ENCODE measurements around the gene AEN.

AEN gene

DNA sequence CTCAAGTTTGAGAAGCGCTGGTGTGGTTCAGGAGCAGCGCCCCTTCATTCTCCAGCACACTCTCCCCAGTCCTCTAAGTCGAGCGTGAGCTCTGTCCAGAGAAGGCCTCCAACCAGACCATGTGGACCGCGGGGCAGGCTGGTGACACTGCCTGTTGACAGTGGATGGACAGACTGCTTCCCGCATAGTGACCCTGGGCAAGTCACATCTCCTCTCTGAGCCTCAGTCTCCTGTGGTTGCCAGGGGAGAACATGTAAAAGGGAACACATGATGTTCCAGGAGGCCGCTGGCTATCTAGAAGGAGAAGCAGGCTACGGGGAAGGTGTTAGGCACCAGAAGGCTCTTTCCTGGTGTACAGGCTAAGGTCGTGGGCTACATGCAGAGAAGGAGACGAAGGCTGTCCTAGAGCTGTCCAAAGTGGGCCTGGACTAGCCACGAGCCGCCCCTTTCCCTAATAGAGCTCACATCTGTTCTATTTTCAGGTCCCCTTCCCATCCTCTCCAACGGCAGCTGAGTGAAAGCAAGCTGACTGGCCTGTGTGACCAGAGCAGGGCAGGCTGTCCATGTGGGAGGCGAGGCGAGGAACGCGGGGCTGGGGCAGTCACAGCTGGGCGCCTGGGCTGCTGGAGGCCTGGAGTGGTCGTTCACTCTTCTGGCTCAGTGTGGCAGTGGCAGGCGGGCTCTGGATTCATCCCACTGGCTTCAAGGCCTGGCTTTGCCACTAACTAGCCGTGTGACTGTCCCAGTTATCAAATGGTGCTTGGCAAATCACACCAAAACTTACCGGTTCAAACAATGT is 28.8 kb downstream of the AEN start:
- DNase-seq (ENCODE audit: low spot score) = no peak

DNA sequence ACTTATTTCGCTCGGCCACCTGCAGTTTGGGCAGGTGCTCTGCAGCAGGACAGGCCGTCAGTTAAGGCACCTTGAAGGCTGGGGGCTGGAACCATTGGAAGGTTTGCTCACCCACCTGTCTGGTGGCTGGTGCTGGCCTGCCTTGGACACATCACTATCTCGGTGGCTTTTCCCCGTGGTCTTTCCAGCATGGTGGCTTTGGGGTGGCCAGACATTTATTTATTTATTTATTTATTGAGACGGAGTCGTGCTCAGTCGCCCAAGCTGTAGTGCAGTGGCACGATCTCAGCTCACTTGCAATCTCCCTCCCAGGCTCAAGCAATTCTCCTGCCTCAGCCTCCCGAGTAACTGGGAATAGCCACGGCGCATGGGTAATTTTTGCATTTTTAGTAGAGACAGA is 29.4 kb downstream of the AEN start:
- DNase-seq (ENCODE audit: low spot score) = no peak

DNA sequence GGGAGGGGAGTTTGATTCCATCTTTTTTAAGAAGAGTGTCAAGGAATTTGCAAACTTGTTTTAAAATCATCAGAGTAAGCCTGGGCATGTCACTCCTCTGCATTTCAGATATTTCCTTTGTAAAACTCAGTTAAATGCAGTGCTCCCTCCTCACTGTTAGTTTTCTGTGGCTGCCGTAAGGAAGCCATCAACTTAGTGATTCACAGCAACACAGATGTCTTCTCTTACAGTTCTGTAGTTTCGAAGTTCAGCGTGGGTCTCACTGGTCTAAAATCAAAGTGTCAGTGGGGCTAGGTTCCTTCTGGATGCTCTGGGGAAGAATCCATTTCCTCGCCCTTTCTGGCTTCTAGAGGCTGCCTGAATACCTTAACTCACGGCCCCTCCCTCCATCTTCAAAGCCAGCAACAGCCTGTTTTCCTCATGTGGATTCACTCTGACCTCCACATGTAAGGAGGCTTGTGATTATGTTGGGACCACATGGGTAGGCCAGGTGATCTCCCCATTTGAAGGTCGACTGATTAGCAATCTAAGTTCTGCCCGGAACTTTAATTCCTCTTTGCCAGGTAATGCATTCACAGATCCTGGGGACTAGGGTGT is 30.1 kb downstream of the AEN start:
- DNase-seq (ENCODE audit: low spot score) = no peak

DNA sequence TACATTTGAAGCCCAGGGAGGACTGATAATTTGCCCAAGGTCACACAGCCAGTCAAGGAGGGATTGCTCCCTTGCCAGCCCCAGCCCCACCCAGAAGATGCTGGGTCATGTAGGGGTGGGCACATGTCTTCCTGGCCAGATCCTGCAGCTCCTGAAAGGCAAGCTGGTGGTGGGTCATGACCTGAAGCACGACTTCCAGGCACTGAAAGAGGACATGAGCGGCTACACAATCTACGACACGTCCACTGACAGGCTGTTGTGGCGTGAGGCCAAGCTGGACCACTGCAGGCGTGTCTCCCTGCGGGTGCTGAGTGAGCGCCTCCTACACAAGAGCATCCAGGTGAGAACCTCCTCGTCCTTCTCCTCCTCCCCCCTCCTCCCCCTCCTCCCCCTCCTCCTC is 30.8 kb downstream of the AEN start:
- no peak for DNase-seq (ENCODE audit: low spot score)

DNA sequence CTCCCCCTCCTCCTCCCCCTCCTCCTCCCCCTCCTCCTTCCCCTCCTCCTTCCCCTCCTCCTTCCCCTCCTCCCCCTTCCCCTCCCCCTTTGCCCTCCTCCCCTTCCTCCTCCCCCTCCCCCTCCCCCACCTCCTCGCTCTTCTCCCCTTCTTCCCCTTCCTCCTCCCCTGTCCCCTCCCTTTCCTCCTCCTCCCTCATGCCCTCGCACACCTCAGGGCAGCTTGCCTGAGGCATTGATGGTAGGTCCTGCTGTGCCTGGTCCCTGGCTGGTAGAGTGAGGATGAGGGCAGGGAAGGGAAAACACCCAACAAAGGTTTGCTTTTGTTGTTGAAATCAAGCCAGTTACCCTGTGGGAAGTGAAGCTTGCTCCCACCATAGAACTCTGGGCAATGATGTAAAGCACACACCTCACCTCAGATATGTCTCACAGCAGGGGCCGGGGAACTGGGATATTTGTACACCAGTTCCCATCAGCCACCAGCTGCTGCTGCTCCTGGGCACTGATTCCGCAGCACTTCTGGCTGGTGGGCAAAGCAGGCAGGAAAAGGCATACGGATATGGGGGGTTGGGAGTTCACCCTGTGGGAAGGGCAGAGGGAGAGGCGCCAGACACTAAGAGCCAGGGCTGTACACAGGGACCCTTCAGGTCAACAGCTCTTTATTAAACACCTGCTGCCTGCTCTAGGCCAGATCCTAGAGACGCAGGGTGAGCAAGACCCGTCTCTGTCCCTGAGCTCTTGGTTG is 31.5 kb downstream of the AEN start:
- DNase-seq (ENCODE audit: low spot score) = no peak

DNA sequence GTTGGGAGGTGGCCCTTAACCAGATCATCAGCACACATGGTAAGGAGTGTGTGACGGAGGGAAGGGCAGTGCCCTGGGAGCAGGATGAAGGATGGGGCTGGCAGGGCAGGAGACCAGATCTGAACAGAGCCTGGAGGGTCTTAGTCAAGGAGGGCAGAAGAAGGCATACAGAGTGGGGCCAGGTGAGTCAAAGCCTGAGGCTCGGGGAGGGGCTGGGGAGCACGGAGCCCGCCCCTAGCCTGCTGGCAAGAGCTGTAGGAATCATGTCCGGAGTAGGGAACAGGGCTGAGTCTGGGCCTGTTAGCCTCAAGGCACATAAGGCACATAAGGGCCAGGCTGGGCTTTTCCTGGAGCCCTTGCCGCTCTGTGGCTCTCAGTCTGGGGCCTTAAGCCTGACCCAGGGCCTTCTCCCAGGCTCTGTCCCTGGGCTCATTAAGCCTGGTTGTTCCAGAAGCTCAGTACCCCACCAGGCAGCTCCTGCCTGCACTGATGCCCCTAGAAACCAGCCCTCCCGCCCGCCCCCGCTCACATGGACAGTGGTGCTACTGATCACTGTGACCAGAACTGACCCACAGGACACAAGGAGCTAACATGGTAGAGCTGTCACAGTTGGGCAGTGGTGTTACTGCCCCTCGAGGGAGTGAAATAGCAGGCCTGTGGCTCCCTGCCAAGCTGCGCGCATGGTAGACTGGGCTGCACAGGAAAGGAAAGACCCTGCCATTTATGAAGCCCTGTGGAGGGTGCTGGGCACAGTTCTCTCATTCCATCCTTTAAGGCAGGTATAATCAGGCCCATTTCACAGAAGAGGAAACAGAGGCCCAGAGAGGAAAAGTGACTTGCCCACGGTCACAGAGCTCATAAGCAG is 32.3 kb downstream of the AEN start:
- DNase-seq (ENCODE audit: low spot score) = no peak

DNA sequence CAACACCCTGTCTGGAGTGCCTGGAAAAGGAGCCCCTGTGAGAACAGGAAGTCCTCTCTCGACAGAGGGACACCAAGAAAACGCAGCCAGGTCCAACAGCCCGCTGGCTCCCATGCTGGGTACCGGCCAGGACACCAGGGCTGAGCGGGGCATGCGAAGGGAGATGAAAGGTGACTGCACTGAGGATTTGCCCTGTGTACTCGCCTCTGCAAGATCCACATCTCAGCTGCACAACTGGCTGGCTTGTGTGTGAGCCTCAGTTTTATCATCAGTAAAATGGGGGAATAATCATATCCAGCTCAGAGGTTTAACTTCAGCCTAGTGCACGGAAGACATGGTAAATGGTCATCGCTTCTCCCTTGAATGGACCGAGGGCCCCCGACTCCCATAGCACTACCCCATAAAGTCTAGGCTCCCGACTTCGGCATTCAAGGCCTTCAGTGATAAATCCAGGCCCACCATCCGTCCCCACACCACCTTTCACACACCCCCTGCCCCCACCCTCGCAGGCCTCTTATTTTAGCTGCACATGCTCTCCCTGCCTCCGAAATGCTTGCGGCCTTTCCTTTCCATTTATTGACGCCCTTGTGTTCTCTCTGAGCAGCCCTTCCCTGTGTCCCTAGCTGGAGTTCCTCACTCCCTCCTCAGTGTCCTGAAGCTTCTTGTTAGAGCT is 33.4 kb downstream of the AEN start:
- DNase-seq (ENCODE audit: low spot score) = no peak

DNA sequence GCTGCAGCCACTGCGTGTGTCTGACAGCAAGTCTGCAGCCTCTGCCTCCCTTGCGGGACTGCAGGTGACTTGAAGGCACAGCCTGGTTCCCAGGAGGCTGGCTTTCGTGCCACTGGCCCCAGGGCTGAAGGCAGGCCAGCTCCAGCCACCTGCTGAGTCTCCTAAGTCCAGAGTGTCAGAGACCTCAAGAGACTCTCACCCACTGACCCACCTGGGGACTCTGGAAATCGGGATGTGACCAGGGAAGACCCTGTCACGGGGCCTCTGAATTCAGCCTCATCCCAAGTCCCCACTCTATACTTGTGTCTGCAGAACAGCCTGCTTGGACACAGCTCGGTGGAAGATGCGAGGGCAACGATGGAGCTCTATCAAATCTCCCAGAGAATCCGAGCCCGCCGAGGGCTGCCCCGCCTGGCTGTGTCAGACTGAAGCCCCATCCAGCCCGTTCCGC is 34.0 kb downstream of the AEN start:
- DNase-seq (ENCODE audit: low spot score) = no peak

DNA sequence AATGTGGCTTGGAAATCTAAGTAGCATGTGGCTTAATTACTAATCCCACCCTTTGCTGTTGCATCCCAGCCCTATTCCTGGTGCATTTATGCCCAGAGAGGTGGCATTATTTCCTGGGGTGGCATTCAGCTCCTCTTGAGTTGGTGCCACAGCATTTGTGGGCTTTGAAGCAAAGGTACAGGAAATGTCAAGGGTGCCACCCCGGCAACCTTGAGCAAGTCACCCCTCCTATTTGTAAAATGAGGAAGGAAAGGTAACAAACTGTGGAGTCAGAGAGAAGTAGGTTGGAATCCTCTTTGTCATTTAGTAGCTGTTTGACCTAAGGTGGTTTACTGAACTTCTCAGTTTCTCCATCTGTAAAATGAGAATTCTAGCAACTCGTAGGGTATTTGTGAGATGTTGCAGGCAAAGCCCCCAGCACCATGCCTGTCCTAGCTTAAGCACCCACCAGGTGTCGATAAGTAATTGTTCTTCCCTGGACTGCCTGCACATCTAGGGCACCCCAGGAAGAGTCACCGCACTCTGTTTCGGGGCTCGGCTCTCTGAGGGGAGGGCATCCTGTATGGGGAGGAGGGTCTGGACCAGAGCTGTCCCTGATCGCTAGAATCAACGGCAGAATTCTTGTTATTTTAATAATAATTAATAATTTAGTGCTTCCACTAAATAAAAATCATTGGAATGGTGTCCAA is 34.8 kb downstream of the AEN start:
- no peak for DNase-seq (ENCODE audit: low spot score)

DNA sequence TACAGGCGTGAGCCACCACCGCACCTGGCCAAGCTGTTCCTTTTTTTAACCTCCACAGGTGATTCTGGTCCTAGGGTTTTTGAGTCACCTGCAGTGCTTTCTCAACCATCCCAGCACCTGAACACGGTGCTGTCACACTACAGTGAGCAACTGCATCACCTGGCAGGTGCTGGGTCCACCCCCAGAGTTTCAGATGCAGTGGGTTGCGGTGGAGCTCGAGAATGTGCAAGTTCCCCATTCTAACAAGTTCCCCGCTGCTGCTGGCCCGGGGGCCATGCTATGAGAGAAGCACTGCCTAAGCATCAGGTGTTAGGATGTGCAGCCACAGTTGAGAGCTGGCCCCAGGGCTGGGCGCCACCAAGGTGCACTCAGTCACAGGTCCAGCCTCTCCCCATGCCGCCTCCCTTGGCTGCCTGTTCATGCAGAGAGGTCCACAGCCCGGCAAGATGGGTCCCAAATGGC is 35.7 kb downstream of the AEN start:
- no peak for DNase-seq (ENCODE audit: low spot score)

DNA sequence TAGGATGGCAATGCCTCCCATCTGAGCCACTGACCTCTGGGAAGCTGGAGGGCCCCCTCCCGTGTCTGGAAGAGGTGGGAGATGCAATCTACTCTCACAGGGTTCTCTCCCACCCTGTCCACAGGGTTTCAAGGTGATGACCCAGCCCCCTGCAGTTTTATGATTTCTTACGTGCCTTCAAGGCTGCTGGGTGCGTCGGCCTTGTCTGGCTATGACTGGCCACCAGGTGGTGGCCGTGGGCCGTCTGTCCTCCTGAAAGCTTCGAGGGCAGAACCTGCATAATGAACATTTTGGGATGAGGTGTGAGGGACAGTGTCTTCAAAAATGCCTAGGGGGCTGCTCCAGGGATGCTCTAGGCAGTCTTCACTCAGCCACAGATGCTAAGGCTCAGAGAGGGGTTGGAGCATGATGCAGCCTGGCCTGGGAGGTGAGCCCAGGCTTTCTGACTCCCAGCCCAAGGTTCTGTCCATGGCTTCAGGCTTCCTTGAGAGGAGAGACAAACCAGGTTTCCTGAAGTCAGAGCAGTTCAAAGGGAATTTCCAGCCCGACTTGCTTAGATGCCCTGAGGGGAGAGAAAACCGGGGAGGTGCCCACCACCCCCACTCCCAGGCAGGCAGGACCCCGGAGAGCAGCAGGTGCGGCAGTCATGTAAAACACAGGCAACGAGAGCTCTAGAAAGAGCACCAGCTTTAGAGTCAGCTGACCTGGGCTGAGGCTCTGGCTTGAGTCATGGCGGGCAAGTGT is 36.4 kb downstream of the AEN start:
- DNase-seq (ENCODE audit: low spot score) = peak; percentile 87

DNA sequence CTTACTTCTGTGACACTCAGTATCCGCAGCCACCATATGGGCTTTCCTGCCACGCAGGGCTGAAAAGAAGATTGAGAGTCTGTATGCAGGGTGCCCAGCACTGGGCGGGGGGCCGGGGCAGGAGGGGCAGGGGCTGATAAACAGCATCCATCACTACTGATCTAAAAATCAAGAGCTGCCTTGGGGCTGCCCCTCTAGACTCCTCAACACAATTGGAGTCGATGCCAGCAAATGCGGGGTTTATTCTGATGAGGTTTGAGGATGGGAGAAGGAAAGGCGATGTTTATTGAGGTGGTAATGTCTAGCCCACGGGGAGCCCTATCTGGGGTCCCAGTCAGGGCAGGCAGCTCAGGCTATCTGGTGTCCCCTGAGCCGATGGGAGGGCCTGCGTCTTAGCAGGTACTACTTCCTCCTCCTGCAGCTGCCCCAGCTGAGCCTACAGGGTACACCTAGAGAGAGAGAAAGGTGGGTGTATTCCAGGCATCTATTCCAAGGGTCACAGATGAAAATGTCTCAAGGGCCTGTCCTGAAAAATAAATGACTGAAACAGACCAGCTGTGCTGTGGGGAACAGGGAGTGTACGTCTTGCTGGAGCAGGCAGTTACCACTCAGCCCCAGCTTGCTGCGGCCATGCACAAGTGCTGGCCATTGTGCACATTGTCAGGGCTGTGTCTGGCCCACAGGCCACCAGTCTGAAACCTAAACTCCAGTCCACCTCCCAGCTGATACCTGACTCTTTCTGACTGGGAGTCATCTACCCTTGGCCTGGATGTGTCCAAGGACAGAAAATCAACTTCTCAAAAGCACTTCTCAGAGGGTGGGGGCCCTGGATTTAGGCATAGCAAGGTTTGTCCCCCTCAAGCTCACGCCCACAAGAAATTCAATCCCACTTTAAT is 37.2 kb downstream of the AEN start:
- no peak for DNase-seq (ENCODE audit: low spot score)

DNA sequence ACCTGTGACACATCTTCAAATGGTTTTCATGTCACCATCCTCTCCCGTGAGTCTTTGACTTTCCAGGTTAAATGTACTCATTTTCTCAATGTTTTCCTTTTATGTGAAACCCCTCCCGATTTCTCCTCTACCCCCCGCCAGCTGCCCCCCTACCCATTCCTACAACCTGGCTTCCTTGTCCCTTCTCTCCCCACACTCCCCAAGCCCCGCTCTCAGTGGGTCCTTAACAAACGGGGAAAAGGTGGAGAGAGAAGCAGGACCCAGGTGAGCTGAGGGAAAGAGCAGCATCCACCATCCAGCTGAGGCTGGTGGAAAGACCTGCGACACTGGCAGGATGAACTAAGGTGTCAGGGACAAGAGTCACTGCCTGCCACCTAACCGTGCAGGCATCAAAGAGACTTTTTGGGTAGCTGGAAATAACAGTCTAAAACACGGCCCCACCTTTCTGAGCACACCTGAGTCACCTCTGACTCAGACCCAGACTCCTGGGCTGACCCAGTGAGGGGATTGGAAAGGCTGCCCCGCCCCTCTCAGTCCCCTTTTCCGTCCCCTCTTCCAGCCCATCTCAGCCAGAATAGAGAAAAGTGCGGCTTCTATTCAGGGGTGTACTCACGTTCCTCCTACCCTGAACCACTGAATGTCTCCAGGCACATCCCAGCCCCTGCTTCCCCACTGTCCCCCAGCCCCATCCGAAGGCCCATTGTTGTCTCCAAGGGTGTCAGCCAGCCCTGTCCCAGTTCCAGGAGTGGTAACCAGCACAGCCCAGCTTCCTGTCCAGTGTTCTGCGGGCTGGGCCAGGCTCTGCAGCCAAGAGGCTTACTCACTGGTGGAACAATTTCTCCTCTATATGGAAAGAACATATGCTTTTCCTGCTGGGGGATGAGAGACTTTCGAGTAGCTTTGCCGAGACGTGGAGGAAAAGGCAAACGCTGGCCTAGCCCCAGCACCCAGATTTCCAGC is 38.1 kb downstream of the AEN start:
- DNase-seq (ENCODE audit: low spot score) = peak; percentile 85

DNA sequence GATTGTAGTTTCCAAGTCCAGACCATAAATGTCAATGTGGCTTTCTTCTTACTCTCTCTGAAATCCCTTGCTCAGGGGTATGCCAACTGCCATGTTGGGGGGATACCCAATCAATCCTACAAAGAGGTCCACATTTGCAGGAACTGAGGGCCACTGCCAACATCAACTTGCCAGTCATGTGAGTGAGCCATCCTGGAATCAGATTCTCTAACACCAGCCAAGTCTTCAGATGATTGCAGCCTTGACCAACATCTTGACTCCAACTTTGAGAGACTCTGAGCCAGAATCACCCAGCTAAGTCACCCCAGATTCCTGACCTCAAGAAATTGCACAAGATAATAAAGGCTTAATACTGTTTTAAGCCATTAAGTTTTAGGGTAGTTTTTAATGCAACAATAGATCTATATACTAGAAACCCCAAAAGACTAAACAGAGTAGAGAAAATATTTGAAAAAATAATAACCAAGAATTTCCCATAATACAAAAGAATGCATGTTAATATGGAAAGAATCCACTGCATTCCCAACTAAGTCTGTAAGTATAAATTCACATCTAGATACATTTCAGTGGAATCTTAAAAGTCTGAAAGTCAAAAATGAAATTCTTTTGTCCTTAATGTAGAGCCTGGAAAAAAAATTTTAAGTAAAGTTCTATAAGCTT is 40.0 kb downstream of the AEN start:
- no peak for DNase-seq (ENCODE audit: low spot score)

DNA sequence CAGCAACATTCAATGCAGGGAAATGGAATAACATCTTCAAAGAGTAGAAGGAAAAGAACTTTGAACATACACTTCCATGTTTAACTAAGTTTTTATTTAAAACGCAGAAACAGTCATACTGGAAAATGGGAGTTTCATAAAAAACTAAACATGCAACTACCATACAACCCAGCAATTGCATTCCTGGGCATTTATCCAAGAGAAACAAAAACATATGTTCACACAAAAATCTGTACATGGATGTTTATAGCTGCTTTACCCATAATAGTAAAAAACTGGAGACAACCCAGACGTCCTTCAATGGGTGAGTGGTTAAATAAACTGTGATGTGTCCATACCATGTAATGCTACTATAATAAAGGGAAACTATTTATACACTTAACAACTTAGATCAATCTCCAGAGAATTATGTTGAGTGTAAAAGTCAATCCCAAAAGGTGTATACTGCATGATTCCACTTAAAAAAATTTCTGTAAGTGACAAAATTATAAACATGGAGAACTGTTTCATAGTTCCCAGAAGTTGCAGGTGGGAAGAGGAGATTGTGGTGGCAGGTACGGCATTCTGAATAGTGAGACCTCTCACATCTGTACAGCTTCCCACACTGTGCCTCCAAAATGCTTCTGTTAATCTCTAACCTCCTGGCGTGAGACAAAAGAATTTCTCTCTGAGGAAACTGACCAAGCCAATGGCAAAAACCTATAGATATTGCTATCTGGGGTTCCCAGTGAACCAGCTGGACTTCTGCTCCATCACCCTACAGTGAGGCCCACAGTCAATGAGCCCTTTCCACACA is 40.8 kb downstream of the AEN start:
- no peak for DNase-seq (ENCODE audit: low spot score)

DNA sequence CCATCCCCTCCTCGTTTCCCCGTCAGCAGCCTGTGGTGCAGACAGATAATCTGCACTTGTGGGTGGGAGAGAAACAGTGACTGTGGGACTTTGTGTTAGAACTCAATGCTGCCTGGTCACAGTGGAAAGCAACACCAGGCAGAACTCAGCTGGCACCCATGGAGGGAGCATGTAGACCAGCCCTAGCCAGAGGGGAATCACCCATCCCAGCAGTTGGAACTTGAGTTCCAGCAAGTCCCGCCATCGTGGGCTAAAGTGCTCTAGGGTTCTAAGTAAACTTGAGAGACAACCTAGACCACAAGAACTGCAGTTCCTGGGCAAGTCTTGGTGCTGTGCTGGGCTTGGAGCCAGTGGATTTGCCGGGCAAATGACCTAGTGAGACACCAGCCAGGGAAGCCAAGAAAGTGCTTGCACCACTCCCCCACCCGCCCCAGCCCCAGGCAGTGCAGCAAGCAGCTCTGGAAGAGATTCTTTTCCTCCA is 42.0 kb downstream of the AEN start:
- no peak for DNase-seq (ENCODE audit: low spot score)

Measured in GM03348 (cell line).